AG04450 (cell line): Measurements from ENCODE around the gene METTL27. TPM values are rescaled to one million over a fixed set of nuclear protein-coding genes. Genes with fewer than 3 reads are reported as not detected.

Experiments used
- CTCF ChIA-PET: fragments of 300-600, 350-600 bp; formaldehyde crosslinking; extraction: SDS; loops from one replicate; lab custom pipeline; 2022; ENCODE audit warnings: antibody characterized with exemption, inconsistent platforms; lab: Charles Lee
- POLR2A ChIA-PET: fragments of 350-600 bp; formaldehyde crosslinking; extraction: SDS; loops from one replicate; lab custom pipeline; 2021; ENCODE audit warnings: antibody characterized with exemption, inconsistent platforms; lab: Yijun Ruan, JAX
- DNase-seq: peaks from one replicate; pipeline ENCODE4 v3.0.0-alpha.2; 2011; ENCODE audit warnings: low read depth, low spot score
- H3K27ac ChIP-seq: one replicate; pipeline ENCODE4 v1.5.1; 2012; ENCODE audit warnings: low read depth, low read length, control low read depth
- H3K27me3 ChIP-seq: one replicate; pipeline ENCODE4 v1.6.0; 2012; ENCODE audit warnings: low read length; ENCODE audit not compliant: control insufficient read depth, insufficient read depth
- H3K4me3 ChIP-seq: 2 replicates; pipeline ENCODE4 v1.5.1; 2011; ENCODE audit warnings: mild to moderate bottlenecking, low read depth, low read length, control low read depth
- H3K9me3 ChIP-seq: 2 replicates; pipeline ENCODE4 v1.5.1; 2012; ENCODE audit warnings: low read length; ENCODE audit not compliant: control insufficient read depth, insufficient read depth
- CTCF ChIP-seq: IDR thresholded peaks from 2 replicates; pipeline ENCODE4 v1.5.1; 2011; ENCODE audit warnings: low read depth, low read length, control low read depth, inconsistent platforms
- polyA plus RNA-seq: library from polyadenylated mRNA; depleted of rRNA; stranded (reverse); fragments of >200 nt; gene quantifications from 2 replicates; pipeline ENCODE4 v1.2.3, GENCODE V29; 2011

The METTL27 gene
- polyA plus RNA-seq, 1 experiment: 2.6 TPM

GRCh38 chr7:73830681-73831583, 11.4 kb downstream of the METTL27 start, which contains the start of gene CLDN4:
CLDN4 (plus strand) TSS chr7:73830996; CDS start chr7:73831202, 206 bp downstream.
- Histone ChIP-seq H3K9me3 (peaks cover 5% of the 10 kb centered on the region; the same call in 1 of the 2 replicates), H3K4me3 (no peak within 1 kb of the TSS), H3K27ac (no peak within 1 kb of the TSS), H3K27me3 (no peaks in the 10 kb centered on the region)
- POLR2A ChIA-PET: no interaction called here
- no peak for DNase-seq
- CTCF ChIA-PET: no interaction called here
- no peak for TF ChIP-seq CTCF

GRCh38 chr7:73829921-73830680, 12.2 kb downstream of the METTL27 start:
- Histone ChIP-seq H3K27me3 (no peaks in the 10 kb centered on the region), H3K9me3 (peaks cover 5% of the 10 kb centered on the region; the same call in 1 of the 2 replicates), H3K4me3 (no peak overlapping the region), H3K27ac (no peak overlapping the region)
- ChIA-PET CTCF (interaction anchor here (0.9 kb wide), 1 partner anchor 25 kb away, joined by 3 read pairs; no protein-coding TSS in a partner anchor), POLR2A (interaction anchor here (0.9 kb wide), 1 partner anchor 21 kb away, joined by 3 read pairs; no protein-coding TSS in a partner anchor)
- no peak for DNase-seq
- no peak for TF ChIP-seq CTCF

- no peak for DNase-seq
- Histone ChIP-seq H3K27me3 (no peaks in the 10 kb centered on the region), H3K4me3 (no peak overlapping the region), H3K27ac (no peak overlapping the region), H3K9me3 (peaks cover under 1% of the 10 kb centered on the region; the same call in 1 of the 2 replicates)
- POLR2A ChIA-PET: interaction anchor here (0.5 to 0.9 kb wide), 2 partner anchors 21 to 251 kb away, joined by 3 read pairs; partner anchors contain the start of gene TBL2
- CTCF ChIA-PET: interaction anchor here (0.6 to 0.9 kb wide), 2 partner anchors 26 to 91 kb away, joined by 3 to 5 read pairs; no protein-coding TSS in a partner anchor
- no peak for TF ChIP-seq CTCF
Observed at GRCh38 chr7:73829505-73829904, 12.8 kb downstream of the METTL27 start.

GRCh38 chr7:73828972-73829371, 13.3 kb downstream of the METTL27 start:
- Histone ChIP-seq H3K9me3 (no peaks in the 10 kb centered on the region; the same call in 1 of the 2 replicates), H3K4me3 (no peak overlapping the region), H3K27ac (no peak overlapping the region), H3K27me3 (no peaks in the 10 kb centered on the region)
- TF ChIP-seq CTCF: no peak
- ChIA-PET CTCF (interaction anchor here (0.6 to 0.9 kb wide), 2 partner anchors 26 to 91 kb away, joined by 3 to 5 read pairs; no protein-coding TSS in a partner anchor), POLR2A (interaction anchor here (0.5 kb wide), 1 partner anchor 251 kb away, joined by 3 read pairs; the partner anchor contains the start of gene TBL2)
- no peak for DNase-seq
